Omental fat pad (tissue), 4 donors: ENCODE results near the gene ARHGAP15. TPM values are rescaled to one million over a fixed set of nuclear protein-coding genes. Genes with fewer than 3 reads are reported as not detected.

Source experiments
- ATAC-seq: fragments of 150-250 bp; one replicate; pipeline ENCODE4 v1.9.1; 2016; ENCODE audit warnings: mild to moderate bottlenecking, moderate library complexity; ENCODE audit not compliant: low FRiP score
- DNase-seq: peaks from one replicate; pipeline ENCODE4 v3.0.0-alpha.2; 2019; ENCODE audit warnings: low spot score
- total RNA-seq, 4 donors: library from RNA; depleted of rRNA; stranded (reverse); fragments of >200 nt; gene quantifications; one replicate each; pipeline ENCODE4 v1.1.0, GENCODE V29; 2016
- TF ChIP-seq, protein P1 (sequence below), 3 donors: fragments of 450-650 bp; IDR thresholded peaks; one replicate each; pipeline ENCODE4 v1.5.1; 2016 to 2017; ENCODE audit warnings: antibody characterized with exemption in 3 of 3, mild to moderate bottlenecking in 3 of 3, moderate library complexity in 2 of 3

ARHGAP15 gene
- total RNA-seq, 4 donors from 2014 or later: 12.2 to 27.6 (median 20.7) TPM

DNA sequence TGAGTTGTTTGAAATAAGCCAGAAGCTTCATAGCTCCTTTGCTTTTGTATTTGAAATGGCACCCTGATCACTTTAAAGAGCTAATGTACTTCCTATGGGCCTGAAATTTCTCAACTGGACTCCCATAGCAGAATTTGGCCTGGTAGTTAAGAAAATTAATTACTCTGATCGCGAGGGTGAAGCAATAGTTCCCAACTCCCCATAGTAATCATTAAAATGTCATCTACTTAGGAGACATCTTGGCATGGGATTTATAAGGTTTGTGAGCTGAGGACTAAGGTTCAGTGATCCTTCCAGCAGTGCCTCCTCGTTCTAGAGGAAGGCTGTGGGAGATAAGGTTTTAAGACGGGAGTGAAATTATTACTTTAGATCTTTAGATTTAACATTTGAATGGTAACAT, 581.0 kb downstream of the ARHGAP15 start:
- ATAC-seq: no peak

GRCh38 chr2:143710879-143711278, 581.7 kb downstream of the ARHGAP15 start:
- no peak for DNase-seq
- TF ChIP-seq, protein P1, sequence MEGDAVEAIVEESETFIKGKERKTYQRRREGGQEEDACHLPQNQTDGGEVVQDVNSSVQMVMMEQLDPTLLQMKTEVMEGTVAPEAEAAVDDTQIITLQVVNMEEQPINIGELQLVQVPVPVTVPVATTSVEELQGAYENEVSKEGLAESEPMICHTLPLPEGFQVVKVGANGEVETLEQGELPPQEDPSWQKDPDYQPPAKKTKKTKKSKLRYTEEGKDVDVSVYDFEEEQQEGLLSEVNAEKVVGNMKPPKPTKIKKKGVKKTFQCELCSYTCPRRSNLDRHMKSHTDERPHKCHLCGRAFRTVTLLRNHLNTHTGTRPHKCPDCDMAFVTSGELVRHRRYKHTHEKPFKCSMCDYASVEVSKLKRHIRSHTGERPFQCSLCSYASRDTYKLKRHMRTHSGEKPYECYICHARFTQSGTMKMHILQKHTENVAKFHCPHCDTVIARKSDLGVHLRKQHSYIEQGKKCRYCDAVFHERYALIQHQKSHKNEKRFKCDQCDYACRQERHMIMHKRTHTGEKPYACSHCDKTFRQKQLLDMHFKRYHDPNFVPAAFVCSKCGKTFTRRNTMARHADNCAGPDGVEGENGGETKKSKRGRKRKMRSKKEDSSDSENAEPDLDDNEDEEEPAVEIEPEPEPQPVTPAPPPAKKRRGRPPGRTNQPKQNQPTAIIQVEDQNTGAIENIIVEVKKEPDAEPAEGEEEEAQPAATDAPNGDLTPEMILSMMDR (IDR thresholded peaks at IDR 0.05): no peak
- no peak for ATAC-seq

More for the DNA sequence above, 581.0 kb downstream of the ARHGAP15 start:
- DNase-seq: no peak
- TF ChIP-seq, protein P1 (IDR thresholded peaks at IDR 0.05): no peak

DNA sequence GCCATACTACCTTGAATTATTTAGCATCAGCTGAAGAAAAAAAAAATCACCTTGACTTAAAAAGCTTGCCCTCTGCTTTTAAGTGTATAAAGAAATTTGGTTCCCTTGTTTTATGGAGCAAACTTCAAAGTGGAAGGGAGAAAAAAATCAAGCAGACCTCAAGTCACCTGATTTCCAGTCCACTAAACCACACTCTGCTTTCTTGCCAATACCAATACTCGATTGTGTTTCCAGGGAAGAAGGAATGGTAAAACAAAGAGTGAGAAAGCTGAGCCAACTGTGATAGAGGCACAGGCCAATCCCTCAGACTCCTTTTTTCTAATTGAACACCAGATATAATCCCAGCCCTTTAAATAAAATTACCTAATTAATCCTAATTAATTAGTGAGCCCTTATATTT, 587.3 kb downstream of the ARHGAP15 start:
- DNase-seq (no peak), ATAC-seq (no peak)
- TF ChIP-seq, protein P1 (IDR thresholded peaks at IDR 0.05): no peak

DNA sequence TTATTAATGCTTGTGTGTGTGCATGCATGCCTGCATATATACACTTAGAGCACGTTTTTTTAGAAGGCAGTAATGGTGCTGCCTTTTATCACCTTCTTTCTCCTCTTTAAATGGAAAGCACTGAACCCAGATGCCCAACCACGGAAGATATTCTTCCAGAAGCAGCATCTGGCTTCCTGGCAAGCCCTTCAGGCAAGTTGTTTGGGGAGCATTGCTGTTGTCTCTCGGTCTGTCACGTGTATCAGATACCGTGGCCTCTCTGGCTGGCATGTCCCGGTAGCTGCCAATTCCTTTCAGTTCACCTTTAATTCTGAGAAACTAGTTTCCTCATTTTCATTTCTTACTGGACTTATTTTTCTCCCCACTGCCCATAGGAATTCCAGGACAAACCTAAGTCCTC, 587.8 kb downstream of the ARHGAP15 start:
- ATAC-seq (no peak), DNase-seq (no peak)
- TF ChIP-seq, protein P1 (IDR thresholded peaks at IDR 0.05): no peak

- TF ChIP-seq, protein P1 (IDR thresholded peaks at IDR 0.05): no peak
- ATAC-seq (no peak), DNase-seq (no peak)
Measured at GRCh38 chr2:143717536-143718168, 588.4 kb downstream of the ARHGAP15 start.

GRCh38 chr2:143718745-143719144, 589.5 kb downstream of the ARHGAP15 start:
- TF ChIP-seq, protein P1 (IDR thresholded peaks at IDR 0.05): no peak
- ATAC-seq (no peak), DNase-seq (no peak)

- DNase-seq (no peak), ATAC-seq (no peak)
- TF ChIP-seq, protein P1 (IDR thresholded peaks at IDR 0.05): no peak
Measured at GRCh38 chr2:143719406-143719805, 590.2 kb downstream of the ARHGAP15 start.
